T-helper 1 cell treated with Interleukin-12 subunit alpha and Interleukin-12 subunit beta and Interleukin-4 antibody, amounts not matched to agents 30 ng/mL and 1 ng/mL, for 36 hours (primary cell): Measurements from ENCODE around the gene KLB. TPM values are rescaled to one million over a fixed set of nuclear protein-coding genes. Genes with fewer than 3 reads are reported as not detected.
"Not testable (repeated sequence)": the region's sequence is repeated elsewhere in the genome, so short reads cannot be mapped to it uniquely, and the experiment has no call there.

ENCODE experiments used
- intact Hi-C: fragments of 100-400 bp; cut with micrococcal nuclease; formaldehyde crosslinking; loops from one replicate; pipeline ENCODE4 v1.15.1; 2024
- total RNA-seq: library from RNA; stranded (reverse); gene quantifications from 2 replicates; pipeline ENCODE4 v1.2.3, GENCODE V29; 2022

Gene KLB
- not detected in 2 replicates for total RNA-seq

- intact Hi-C loops, result no loop called here
Observed at GRCh38 chr4:39406763-39407583, at the start of gene KLB. Gene KLB, plus strand, starts transcription at chr4:39406930. Its CDS starts 20 bp downstream, at chr4:39406950.

GRCh38 chr4:39357002-39357401, 49.7 kb upstream of the KLB start:
- intact Hi-C loops, result loop anchor here (10.0 kb wide), 1 partner anchor 948 kb away; no protein-coding TSS in a partner anchor

GRCh38 chr4:39360611-39361010, 46.1 kb upstream of the KLB start:
- intact Hi-C loops, result loop anchor here (10.0 kb wide), 2 partner anchors 556 to 1314 kb away; partner anchors contain the start of gene TLR1

GRCh38 chr4:39362827-39363226, 43.9 kb upstream of the KLB start:
- intact Hi-C loops, result loop anchor here (10.0 kb wide), 2 partner anchors 558 to 1312 kb away; partner anchors contain the start of gene TLR1

DNA sequence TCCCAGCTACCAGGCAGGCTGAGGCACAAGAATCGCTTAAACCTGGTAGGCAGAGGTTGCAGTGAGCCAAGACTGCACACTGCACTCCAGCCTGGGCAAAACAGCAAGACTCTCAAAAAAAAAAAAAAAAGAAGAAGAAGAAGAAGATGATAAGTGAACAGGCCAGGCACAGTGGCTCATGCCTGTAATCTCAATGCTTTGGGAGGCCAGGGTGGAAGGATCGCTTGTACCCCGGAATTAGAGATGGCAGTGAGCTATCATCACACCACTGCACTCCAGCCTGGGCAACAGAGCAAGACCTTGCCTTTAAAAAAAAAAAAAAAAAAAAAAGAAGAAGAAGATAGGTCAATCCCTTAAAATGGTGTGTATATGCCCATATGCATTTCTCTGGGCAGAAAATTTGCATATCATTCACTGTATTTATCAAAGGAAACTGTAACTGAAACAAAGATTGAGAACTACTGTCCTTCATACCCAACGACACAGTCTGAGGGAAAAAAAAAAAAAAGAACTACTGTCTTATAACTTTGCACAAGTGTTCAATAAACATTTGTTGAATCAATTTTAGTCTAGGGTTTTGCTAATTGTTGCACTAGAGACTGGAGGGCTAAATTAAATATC, 42.8 kb upstream of the KLB start:
- intact Hi-C loops, result loop anchor here (1.0 to 10.0 kb wide), 3 partner anchors 10 to 1311 kb away; partner anchors contain the start of gene TLR1

DNA sequence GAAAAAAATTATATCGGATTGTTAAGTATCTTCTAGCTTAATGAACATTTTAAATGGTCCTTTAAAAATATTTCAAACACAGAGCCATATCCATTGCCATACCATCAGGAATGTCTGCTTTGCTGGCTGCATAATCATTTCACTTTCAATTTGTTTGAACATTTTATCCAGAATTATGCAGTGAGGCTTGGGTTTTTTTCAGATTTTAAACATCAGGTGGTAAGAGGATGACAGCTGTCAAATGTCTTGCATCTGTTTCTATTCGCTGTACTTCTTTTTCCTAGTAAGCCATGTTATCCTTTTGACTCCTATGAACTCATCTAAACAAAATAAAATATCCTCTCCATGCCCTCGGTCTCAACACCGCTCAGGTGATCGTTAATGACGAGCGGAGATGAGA, 41.4 kb upstream of the KLB start:
- intact Hi-C loops, result loop anchor here (5.0 to 10.0 kb wide), 7 partner anchors 272 to 1309 kb away; partner anchors contain the start of genes N4BP2, SMIM14, TLR1 and UBE2K

DNA sequence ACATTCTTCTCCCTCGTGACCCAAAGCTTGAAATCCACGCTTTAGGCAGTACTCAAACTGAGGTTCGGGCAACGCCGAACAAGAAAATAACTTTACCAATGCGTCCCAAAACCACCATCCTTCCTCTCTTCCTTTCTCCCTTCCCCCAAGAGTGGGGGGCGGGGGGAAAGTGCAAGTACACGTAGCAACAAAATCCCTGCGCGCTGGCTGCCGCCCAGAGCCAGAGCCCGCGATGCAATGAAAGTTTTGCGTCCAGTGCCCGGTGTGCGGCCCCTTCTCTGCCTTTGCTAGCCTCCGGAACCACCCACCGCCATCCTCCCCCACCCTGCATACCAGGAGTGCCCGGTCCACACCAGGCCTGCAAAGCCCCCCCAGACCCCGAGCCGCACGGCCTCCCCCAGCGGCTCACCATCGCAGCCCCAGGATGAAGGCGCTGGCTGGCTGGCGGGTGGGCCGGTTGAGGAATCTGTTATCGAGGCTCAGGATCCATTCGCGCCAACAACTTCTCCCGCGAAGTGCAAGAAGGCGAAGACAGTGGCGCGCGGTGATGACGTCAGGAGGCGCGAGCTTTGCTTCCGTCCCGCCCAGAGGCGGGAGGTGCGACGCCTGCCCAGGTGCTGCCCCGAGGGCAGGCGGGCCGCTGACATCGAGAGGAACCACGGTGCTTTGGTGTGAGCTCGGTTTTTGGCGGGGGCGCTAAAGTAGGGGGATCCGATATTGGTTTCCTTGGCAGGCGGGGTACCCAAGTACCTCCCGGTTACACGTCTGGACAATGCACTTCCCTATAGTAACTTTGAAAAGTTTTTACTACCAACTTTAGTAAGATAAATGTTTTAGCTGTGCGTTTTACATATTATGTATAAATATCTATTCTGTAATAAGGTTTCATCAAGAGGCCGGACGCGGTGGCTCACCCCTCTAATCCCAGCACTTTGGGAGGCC, 40.6 kb upstream of the KLB start, which contains the start of gene RFC1:
TSS of gene RFC1 (minus strand) at position 533 of the 942 bp plus-strand sequence. CDS start at position 412, 121 bp downstream.
- intact Hi-C loops, result loop anchor here (1.0 to 10.0 kb wide), 11 partner anchors 93 to 1309 kb away; partner anchors contain the start of genes LIAS, N4BP2, PDS5A and SMIM14

DNA sequence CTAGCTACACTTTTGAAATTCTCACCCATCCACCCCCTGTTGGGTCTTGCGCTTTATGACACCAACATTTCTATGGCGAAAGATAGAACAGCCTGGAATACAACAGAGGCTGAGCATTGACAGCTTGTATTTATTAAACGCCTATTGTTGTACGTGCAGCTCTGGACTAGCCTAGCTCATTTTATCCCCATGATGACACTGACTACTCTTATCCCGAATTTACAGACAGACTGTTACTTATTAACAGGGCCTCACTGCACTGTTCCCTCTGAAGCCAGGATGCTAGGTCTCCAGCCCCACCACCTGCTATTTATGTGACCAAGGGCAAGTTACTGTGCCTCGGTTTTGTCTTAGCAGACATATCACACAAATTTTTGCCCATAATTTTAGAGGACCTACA, 39.6 kb upstream of the KLB start:
- intact Hi-C loops, result loop anchor here (2.0 to 10.0 kb wide), 9 partner anchors 160 to 1308 kb away; partner anchors contain the start of genes N4BP2, PDS5A, SMIM14 and TLR1

- intact Hi-C loops, result loop anchor here (5.0 to 10.0 kb wide), 7 partner anchors 268 to 1306 kb away; partner anchors contain the start of genes N4BP2, SMIM14, TLR1 and UBE2K
Observed at GRCh38 chr4:39369301-39369700, 37.4 kb upstream of the KLB start.

- intact Hi-C loops, result not testable (repeated sequence)
Observed at GRCh38 chr4:39371209-39371608, 35.5 kb upstream of the KLB start.

DNA sequence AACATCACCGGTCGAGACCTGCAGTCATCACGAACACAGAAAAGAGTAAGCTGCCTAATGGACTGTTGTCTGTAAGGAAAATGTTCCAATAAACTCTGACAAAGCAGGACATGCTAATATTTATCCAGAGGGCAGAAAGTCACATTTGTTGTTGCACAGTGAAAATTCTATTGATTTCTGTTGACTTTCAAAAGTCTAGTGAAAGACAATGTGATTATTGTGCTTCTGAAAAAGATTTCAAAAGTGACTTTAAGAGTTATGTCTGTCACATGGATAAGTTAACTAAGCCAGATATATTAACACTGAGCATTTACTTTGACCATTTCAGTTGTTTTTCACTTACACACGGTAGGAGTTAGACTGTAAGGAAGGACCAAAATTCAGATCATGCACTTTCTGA, 31.3 kb upstream of the KLB start:
- intact Hi-C loops, result no loop called here

DNA sequence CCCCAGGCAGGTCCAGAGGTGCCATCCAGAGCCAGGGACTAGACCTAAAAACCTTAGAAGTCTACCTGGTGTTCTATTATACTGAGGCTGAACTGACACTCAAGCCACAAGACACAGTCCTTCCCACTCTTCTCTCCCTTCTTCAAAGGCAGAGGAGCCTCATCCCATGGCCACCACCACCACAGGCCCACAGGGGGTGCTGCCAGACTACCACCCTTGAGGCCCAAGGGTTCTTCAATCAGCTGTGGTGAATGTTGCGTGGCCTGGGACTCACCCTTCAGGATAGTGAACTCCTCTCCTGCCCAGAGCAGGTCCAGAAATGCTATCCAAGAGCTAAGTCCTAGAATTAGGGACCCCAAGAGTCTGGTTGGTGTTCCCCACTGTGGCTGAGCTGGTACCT, 23.0 kb upstream of the KLB start:
- intact Hi-C loops, result no loop called here

- intact Hi-C loops, result no loop called here
Observed at GRCh38 chr4:39384563-39384962, 22.2 kb upstream of the KLB start.

DNA sequence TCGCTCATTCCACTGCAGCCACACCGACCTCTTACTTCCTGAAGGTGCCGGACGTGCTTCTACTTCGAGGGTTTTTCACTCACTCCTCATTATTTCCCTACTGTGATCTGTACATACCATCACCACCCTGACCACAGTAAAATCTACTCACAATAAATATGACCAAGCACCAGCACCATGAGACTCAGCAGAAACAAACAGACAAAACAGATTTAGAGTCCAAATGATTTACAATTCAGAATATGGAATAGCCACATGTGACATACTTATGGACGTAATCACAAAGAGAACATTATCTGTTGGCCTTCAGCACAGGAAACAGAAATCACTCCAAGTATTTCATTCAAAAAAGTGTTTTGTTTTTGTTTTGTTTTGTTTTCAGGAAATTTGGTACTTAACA, 16.1 kb upstream of the KLB start:
- intact Hi-C loops, result no loop called here

GRCh38 chr4:39394706-39395105, 12.0 kb upstream of the KLB start:
- intact Hi-C loops, result no loop called here

DNA sequence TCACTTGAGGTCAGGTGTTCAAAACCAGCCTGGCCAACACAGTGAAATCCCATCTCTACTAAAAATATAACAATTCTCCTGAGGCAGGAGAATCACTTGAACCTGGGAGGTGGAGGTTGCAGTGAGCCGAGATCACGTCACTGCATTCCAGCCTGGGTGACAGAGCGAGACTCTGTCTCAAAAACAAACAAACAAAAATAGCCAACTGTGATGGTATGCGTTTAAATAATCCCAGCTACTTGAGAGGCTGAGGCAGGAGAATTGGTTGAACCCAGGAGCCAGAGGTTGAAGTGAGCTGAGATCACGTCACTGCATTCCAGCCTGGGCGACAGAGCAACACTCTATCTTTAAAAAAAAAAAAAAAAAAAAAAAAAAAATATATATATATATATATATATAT, 5.1 kb upstream of the KLB start:
- intact Hi-C loops, result not testable (repeated sequence)

DNA sequence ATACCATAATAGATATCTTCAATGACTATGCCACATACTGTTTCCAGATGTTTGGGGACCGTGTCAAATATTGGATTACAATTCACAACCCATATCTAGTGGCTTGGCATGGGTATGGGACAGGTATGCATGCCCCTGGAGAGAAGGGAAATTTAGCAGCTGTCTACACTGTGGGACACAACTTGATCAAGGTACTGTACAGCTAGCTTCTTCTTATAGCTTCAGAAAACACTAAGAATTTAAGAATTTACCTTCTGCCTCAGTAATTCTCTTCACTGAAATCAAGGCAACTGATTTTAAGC, 805 bp downstream of the KLB start:
- intact Hi-C loops, result no loop called here

GRCh38 chr4:39410415-39410814, 3.7 kb downstream of the KLB start:
- intact Hi-C loops, result loop anchor here (1.0 kb wide), 1 partner anchor 507 kb away; no protein-coding TSS in a partner anchor

DNA sequence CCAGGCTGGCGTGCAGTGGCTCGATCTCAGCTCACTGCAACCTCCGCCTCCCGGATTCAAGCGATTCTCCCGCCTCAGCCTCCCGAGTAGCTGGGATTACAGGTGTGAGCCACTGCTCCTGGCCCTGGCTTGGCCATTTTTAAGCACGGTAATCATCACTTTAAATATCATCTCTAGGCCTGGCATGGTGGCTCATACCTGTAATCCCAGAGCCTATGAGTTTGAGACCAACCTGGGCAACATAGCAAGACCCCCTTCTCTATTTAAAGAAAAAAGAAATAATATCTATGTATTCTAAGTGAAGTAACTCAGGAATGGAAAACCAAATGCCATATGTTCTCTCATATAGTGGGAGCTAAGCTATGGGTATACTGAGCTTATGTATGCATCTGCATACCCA, 4.8 kb downstream of the KLB start:
- intact Hi-C loops, result not testable (repeated sequence)

DNA sequence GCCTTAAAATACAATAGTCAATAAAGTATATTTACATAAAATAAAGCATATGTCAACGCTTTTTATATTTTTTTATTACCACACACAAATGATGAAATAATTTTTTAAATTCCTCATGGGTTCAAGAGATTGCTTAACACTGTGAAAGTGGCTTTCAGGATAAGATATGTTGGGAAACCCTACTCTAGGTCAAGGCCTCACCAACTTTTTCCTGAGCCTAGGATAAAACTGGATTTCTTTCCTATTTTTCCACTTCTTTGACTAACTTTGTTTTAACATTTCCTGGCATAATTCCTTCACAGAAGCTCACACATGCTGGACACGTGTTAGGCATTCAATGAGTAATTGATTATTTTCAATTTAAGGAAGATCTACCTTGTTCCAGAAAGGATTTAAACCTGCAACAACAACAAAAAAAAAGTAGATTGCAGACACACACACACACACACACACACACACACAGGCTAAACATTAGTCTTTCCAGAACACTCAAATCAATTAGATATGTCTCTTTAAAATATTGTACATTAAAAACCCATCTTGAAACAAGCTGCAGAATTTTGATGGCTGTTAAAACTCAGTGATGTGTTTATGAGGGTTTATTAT, 9.1 kb downstream of the KLB start:
- intact Hi-C loops, result no loop called here
